Embryonic facial prominence (tissue), 1 donor: ENCODE measurements around the gene TMEM119.
A peak's percentile ranks its signal among the peaks of the same experiment; 100 is the strongest.

Experiments
- DNase-seq: peaks from one replicate; pipeline ENCODE4 v3.0.0-alpha.2; 2016; ENCODE audit errors: extremely low spot score

Gene TMEM119, protein sequence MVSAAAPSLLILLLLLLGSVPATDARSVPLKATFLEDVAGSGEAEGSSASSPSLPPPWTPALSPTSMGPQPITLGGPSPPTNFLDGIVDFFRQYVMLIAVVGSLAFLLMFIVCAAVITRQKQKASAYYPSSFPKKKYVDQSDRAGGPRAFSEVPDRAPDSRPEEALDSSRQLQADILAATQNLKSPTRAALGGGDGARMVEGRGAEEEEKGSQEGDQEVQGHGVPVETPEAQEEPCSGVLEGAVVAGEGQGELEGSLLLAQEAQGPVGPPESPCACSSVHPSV

DNA sequence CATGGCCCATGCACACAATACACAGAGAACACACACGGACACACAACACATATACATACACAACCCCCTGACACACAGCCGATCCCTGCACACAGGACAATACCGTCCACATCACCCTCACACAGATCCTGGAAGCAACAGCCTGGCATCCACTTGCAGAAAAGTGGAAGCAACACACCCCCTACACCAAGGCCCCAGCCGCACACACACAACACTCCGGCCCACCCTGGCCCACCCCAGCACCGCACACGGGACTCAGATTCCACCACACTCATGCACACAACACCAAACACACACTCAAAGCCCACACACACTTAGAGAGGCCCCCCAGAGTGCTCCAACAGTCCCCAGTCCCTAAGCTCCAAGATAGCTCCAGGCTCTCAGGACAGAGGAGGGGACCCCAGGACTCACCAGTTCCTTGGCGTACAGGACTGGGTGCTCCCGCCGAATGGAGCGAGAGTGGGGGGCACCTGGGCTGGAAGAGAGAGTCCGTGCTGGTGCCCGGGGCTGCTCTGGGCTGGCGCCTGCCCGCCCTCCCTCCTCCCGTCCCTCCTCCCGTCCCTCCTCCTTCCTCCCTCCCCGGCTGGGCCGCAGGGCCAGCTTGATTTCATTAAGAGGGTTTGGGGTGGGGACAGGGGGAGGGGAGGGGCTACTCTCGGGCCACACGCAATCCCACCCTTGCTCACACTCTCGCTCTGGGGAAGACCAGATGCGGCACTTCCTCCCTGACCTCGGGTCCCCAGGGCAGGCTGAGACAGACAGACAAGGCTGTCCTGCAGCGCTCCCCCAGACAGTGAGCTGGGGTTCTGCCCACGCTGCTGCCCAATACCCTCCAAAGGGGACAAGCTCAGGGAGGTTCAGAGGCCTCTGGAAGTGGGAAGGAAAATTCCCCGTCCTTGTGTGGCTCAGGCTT lies at the start of gene TMEM119:
TSS of gene TMEM119 (minus strand) at position 526 of the 913 bp plus-strand sequence. CDS start 5,701 bp downstream, outside the sequence.
- peak; percentile 52 for DNase-seq

DNA sequence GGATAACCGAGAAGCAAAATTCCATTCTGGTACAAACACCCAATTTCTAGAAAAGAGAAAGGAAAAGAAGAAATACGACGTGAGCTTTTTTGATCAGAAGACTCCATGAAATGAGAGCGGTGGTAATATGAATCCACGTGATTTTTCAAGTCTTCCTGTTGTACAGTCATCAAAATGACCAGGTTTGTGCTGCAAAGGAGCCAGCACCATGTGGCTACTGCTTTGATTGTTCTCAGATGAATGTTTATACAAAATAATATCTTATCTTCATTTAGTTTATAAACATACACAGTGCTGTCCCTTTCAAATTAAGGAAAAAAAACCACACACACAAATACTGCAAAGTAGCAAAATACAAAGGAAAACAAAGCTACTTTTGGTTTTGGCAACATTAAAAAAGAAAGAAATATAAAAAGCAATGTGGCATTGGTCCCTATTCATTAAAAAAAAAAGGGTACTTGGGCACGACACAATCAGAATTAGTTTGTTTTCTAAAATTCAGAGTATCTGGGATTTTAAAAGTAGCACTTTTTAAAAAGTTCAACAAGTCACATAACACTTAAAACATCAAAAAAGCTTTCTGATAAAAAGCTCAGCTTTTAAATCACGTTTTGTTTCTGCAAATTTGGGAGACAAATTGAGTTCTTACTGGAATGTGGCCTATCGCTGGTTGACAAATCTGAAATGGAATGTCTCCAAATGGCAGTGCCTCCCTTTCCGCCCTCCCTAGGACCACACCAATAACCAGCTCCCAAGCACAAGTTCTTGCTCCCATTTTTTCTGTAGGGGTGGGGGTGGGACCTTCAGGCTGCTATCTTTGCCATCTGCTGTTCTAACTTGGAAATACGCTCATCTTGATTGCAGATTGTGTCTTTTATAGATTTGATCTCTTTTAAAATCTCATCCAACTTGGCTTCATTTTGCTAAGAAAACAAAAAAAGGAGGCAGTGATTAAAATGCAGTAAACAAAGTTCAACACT lies 49.0 kb upstream of the TMEM119 start:
- no peak for DNase-seq

DNA sequence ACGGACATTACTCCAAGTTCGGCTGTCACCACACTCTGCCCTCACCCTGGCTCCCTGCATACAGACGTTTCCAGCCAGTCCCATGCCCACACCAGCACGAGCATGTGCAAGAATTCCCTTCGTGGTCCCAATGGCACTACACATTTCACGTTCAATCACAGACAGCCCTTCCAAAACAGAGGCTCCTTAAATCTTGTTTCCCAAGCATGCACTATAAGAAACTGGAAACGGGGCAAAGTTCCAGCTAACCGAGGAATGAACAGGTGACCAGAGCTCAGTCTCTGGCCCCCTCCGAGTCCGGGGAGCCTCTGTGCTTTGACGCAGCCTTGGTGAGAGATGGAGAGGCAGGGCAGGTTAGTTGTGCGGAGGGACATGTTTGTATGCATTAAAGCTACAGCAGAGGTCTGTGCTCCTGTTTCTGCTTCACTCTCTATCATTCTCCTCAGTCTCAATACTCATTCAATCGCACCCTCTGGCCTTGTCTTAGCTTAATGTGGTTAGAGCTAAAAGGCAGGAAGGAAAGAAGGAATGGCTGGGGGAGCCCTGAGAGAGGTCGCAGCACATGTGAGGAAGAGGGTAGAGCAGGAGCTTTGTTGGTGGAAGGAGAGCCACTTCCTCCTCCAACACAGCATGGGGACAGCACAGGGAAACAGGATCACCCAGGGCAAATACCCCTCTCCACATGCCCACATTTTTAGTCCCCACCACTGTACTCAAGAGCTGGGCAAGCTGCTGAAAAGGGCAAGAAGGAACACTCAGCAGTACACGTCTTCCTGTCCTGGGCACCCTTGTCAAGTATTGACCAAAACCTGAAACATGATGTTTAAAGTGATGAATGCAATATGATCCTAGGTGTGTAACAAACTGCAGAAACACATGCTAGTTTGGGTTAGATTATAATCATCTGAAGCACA lies 48.1 kb upstream of the TMEM119 start:
- no peak for DNase-seq

DNA sequence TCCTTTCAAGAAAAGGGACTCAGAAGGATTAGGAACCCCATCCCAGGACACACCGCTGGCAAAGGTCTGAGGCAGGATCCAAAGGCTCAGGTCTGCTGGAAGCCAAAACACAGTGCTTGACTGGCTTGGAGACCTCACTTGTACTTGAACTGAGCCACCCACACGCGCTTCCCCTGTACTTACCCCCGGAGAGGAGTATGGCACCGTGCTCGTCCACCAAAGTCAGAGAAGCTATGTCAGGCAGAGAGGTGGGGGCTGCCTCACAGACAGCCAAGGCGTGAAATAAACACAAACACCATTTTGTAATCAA lies 46.9 kb upstream of the TMEM119 start:
- no peak for DNase-seq

DNA sequence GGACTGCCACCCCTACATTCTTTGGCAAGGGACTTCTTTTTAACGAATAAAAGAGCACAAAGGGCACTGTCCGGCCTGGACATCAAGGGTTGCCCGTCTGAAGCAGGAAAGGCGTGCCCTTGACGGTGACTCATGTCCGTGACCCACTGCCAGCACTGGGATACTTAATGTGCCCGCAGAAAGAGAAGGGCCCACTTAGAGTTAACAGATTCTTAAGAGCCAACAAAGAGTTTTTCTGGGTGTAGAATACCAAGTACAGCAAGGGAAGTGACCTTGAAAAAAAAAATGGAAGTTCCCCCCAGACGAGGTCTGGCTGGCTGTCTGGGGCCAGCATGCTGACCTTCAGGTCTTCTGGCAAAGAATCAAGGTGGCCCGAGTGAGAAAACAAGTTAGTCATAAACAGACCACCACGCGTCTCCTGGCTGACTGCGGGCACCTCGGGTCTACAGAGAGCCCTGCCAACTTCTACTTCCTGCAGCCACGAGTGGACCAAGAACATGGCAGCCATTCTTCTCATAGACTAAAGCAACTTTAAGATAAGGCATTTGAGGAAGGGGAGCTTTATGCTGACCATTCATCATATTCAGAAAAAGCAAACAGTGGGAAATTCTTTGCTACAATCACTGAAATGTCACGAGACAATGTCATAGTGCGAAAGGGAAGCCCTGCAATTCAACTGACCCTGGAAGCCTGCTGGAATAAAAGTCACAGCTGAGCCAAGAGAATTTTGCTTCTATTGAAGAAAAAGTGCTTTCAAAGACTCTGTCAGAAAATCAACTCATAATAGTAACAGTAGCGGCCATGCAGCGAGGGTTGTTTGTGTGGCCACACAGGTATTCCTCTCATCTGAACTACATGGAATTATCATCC lies 46.3 kb upstream of the TMEM119 start:
- no peak for DNase-seq

DNA sequence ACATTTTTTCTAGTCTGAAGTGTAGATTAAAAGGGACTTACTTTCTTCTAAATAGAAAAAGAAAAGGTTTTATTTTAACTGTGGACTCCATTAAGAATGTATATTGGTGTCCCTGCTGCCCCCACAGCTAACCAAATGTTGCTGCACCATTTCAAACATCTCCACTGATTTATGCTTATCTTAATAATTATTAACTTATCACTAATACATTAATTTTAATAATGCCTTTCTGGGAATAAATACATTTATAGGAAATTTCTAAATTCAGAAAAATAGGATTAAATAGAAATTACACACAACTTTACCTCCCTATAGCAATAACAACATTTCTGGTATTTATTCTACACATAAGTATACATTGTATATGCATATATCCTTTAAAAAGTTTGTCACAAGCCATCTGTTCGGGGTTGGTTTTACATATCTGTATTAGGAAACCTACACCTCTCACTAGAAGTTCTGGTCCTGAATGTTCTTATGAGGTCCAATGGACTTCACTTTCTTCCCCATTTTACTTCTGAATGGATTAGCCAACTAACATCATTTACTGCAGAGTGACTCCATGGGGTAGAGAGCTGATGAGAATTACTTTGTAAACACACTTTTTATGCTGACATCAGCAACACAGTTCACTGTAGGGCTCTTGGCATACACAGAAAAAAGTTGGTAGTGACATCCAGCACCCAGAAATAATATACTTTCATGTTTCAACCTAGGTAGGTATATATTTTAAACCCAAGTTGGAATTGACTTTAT lies 45.2 kb upstream of the TMEM119 start:
- DNase-seq, result no peak

DNA sequence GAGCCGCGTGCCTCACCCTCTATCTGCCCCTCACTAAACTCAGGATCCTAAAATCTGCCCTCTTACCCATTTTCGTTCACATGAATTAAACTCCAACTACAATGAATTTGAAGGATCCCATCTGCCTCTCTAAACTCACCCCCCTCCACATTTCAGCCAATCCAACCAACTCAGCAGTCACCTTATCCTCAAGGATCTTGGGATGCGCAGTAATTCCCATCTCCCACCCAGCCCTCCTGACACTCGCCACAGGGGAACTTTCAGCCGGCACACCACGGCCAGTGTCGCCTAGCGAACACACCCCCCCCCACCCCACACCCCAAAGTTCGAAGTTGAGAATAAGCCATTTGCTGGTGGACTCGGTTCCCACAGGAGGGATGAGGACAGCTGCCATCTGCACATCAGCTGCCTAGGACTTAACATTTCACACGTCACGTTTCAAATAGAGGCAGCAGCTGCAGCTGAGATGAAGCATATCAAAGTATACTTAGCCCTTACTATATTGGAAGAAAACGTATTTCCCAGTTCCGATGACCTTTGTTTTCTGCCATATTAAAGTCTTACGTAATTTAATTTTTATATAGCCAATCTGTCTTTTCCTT lies 44.5 kb upstream of the TMEM119 start:
- DNase-seq, result no peak

DNA sequence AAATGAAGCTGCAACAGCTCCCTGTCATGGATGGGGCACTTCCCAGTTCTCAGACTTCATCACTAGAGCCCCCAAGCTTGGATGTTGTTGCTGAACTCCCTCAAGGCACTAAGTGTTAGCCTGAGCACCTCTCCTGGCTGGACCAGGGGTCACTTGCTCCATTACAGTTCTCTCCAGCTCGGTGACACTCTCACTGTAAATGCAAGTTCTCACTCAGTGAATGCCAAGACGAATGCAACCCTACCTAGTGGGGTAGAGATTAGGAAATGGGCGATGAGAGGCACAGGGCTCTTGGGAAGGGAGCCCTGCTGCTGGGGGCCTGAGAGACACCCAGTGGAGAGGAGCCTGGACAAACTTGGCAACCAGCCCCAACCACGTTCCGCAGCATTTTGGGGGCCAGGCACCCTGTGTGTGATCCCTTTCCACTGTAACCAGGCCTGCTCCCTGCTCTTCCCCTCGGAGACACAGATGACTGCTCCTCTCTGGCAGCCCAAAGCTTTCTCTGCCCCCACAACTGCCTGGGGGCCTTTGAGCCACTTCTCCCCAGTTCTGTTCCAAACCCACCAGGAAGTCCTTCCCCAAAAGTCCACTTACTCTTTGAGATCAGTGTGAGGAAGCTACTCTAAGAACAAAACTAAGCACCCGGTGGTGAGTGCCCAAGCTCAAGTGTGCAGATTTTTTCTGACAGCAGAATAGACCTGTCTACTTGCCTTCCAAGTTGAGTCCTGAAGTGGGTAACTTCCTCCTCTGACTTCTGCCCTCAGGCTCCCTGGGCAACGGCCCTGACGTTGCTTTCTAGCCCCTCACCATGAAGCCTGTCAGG lies 43.8 kb upstream of the TMEM119 start:
- DNase-seq, result no peak

DNA sequence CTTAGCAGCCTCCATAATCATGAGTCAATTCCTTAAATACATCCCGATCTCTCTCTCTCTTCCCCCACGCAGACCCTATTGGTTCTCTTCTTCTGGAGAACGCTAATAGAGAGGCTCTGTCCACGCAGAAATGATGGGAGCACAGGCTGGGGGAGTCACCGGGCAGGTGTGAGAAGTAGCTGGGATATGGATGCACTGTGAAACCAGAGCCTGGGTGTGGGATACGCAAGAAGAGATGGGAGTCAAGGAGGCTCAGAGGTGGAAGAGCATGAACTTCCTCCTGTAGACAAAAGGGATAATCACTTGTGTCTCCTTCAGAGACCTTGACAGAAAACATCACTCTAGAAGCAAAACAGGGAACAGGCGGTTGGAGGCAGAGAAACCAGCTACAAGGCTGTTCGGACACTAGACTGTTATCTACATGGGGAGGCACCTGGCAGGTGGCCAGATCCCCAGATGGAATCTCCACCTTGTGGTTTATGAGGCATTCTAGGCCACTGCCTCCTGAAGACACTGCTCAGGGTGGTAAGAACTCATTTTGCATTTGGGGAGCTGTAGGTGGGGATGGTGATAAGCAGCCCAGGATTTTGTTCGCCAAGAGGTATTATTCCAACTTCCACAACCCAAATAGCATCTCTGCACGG lies 43.0 kb upstream of the TMEM119 start:
- DNase-seq, result no peak

DNA sequence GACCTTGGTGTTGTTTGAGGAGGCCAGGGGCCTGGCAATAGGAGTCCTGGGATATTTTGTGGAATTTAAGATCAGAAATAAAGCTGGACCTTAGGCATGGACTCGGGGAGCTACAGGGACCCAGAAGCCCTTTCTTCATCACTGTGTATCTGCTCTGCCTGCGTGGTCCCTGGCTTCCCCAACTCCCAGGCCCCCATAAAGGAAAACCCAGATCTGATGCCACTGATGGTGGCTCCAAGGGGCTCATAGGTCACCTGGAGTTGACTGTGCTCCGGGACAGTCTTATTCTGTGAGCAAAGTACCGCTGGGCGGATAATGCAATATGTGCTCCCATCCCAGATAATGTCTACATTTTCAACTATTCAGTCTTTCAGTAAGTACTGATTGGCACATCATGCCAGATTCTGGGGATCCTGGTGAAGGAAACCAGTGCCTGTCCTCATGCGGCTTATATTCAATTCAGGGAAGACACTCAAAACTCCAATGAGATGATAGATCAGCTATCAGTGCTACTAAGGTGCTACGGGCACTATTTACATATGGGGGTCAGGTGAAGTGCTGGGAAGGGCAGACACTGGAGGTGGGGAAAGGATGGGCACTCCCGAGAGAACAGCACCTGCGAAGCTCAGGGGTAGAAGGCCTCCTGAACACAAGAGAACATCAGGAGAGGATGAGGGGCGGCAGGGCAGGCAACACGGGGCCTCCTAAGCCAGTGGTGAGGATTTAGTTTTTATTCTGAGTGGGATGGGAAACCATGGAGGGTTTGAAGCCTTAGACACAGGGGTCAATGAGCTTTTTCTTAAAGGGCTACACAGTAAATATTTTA lies 41.3 kb upstream of the TMEM119 start:
- DNase-seq, result no peak

DNA sequence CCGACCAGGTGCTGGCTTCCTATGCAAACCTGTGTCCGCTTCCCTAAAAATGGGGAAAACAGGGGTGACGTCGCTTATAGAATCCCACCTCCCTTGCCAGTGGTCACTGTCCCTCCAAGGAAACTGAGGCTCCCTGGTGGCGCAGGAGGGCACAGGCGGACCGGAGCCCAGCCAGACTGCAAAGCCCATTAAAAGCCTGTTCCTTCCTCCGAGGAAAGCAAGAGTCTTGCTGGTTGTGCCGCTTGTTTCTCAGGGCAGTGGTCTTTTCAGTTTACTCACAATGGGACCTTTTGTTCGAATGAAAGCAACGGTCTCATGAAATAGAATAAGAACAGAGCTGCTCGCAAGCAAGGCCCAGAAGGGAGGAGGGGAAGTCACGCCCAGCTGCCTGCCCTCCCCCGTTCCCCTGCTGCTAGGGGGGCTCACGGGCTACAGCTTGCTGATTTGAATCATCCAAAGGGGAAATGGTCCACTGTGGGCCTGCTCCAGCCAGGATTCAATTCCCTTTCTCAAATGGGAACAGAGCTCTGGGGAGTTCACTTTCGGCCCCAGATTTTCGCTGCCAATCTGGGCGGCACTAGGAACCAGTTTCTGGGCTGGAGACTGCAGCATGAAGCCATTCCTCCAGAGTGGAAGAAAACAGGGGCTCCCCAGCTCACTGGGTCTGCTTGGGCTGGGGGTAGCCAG lies 40.4 kb upstream of the TMEM119 start:
- DNase-seq, result no peak

DNA sequence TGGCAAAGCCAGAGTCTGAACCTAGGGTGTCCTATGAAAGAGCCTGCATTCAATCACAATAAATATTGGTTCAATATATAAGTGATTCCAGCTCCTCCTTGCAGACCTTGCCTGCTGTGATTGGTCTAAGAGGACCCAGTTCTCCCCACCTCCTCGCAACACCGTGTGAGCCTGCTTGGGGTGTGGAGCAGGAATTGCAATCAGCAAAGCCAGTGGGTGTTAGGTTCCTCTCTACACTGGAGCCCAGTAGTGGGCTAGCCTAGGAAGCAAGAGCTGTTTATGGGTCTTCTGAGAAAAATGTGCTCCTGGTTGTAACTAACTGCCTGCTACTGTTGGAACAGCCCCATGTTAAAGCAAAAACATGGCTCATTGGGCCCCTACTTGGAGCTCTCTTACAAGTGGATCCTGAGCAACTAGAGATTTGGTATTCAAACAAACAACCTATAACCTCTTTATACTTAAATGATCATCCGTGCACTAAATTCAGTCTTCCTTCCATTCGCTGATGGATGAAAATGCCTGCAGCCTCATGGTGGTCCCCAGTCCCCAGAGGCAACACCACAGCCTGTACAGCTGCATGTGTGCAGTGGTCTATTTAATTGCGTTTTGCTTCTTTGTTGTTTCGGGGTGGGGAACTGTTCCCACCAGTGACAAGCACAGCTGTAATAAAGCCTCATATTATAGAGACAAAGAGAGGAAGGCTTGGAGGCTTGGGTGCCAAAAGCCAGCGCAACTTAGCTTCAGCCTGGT lies 39.5 kb upstream of the TMEM119 start:
- no peak for DNase-seq

DNA sequence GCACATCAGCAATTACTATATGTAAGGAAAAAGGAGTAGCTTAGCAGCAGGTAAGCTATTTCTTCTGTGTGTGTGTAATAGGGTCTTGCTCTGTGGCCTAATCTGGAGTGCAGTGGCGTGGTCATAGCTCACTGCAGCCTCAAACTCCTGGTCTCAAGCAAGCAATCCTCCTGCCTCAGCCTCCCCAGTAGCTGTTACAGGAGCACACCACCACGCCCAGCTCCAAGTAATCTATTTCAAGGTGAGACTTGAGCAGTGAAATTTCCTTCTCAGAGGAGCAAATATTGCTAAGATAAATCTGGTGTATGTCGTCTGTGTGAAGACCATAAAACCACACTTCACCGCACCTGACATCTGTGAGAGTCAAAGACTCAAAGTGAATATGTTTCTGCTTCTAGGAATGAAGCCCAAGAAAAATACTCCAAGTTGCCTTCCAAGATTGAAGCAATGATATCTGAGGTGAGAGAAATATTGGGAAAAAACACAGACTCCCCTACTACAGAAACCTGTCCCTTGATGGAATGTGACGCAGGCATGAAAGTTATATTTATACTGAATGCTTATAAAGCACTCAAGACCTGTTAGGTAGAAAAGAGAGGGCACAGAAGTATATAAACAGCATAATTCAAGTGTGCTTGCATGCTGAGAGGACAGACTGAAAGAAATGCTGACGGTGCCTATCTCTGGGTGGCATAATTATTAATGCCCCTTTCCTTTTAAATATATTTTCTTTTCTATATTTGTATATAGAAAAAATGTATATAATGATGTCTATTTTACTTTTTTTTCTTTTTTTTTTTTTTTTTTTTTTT lies 38.3 kb upstream of the TMEM119 start:
- no peak for DNase-seq
